HUES48 (cell line): ENCODE results near the gene GSG1L2.

Experiments used
- H3K27ac ChIP-seq: one replicate; pipeline ENCODE4 v1.7.0; 2013; ENCODE audit warnings: low read depth, low read length, inconsistent platforms
- H3K27me3 ChIP-seq: 2 replicates; pipeline ENCODE4 v1.6.1; 2013; ENCODE audit warnings: mild to moderate bottlenecking, low read length; ENCODE audit not compliant: control insufficient read depth, insufficient read depth
- H3K36me3 ChIP-seq: 2 replicates; pipeline ENCODE4 v1.6.1; 2013; ENCODE audit warnings: low read length; ENCODE audit not compliant: control insufficient read depth, insufficient read depth
- H3K4me1 ChIP-seq: 2 replicates; pipeline ENCODE4 v1.6.1; 2013; ENCODE audit warnings: mild to moderate bottlenecking, low read length; ENCODE audit not compliant: control insufficient read depth, insufficient read depth
- H3K4me3 ChIP-seq: 2 replicates; pipeline ENCODE4 v1.5.1; 2013; ENCODE audit warnings: mild to moderate bottlenecking, low read depth, low read length
- H3K9ac ChIP-seq: 2 replicates; pipeline ENCODE4 v1.6.1; 2013; ENCODE audit warnings: mild to moderate bottlenecking, low read depth, low read length, moderate library complexity
- H3K9me3 ChIP-seq: 2 replicates; pipeline ENCODE4 v1.6.1; 2013; ENCODE audit warnings: low read length; ENCODE audit not compliant: control insufficient read depth, insufficient read depth

Gene GSG1L2

DNA sequence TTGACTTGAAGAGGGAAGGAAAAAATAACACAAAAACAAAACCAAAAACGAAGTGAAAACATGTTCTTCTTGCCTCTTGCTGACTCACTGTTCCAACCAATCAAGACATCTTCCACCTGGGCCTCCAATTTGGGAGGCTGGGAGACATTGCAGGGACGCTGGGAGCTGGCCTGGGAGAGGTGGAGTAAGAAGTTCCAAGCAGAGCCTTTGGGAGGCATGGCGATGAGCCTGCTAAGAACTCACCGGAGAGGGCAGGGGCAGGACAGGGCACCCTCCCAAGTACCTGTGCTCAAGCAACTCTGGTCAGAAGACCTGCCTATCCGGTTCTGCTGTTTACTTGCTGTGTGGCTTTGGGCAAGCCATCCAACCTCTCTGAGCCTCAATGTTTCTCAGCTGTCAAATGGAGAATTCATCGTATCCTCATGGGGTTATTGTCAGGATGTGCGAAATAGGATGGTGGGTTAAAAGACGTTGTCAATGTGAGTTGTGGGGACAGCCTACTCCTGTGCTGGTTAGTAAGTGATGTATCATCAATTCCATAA is 3.0 kb upstream of the GSG1L2 start:
- no peaks in the 10 kb centered on the region for H3K9me3 ChIP-seq
- no peak overlapping the region for H3K4me3 ChIP-seq
- no peaks in the 10 kb centered on the region for H3K36me3 ChIP-seq
- H3K27me3 ChIP-seq = no peaks in the 10 kb centered on the region
- H3K27ac ChIP-seq = no peak overlapping the region
- H3K9ac ChIP-seq = no peak overlapping the region
- no peaks in the 10 kb centered on the region for H3K4me1 ChIP-seq

DNA sequence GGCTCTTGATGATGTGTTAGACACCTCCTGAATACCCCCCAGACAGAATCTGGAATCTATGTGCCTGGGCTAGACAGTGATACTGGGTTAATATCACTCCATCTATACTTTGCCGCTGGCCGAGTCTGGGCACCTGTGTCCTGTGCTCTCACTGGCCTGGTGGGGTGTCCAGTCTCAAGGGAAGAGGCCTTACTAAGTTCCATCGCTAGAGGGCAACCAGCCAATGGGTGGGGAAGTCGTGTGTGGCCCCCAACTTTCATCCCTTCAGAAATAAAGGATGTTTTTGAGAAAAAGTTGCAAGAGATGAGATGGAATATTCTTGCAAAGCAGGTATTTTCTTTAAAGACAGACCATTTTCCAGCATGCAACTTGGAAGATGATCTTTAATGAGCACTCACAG is 2.2 kb upstream of the GSG1L2 start:
- Histone ChIP-seq H3K36me3 (no peaks in the 10 kb centered on the region), H3K9me3 (no peaks in the 10 kb centered on the region), H3K4me1 (no peaks in the 10 kb centered on the region), H3K27ac (no peak overlapping the region), H3K4me3 (no peak overlapping the region), H3K9ac (no peak overlapping the region), H3K27me3 (no peaks in the 10 kb centered on the region)

DNA sequence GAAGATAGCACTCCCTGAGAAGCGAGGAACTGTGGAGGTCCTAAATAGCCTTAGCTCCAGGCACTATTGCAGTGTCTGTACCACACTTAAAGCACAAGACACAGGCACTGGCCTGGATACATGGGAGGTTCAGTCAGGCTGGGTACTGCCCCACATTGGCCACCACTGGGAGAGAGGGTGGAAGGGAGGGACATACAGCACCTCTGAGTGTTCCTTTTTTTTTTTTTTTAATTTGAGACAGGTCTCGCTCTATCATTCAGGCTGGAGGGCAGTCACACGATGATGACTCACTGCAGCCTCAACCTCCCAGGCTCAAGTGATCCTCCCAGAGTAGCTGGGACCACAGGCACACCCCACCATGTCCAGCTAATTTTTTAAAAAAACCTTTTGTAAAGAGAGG is 1.4 kb downstream of the GSG1L2 start:
- Histone ChIP-seq H3K9me3 (no peaks in the 10 kb centered on the region), H3K27me3 (no peaks in the 10 kb centered on the region), H3K4me1 (no peaks in the 10 kb centered on the region), H3K9ac (no peak overlapping the region), H3K4me3 (no peak overlapping the region), H3K27ac (no peak overlapping the region), H3K36me3 (no peaks in the 10 kb centered on the region)

DNA sequence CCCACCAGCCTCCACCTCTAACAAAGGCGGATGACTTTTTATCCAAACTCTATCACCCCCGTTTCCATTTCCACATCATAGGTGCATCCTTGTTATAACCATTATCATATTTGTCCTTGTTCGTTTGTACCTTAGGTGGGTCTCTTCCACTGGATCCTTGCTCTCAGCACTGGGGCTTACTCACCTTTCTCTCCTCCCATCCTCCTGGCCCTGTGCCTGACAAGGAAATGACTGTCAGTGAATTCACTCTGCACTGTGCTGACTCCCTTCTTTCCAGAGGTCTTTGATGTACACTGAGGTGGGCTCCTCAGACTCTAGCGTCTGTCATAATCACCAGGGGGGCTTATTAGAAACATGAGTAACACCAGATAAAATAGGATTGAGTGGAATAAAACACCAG is 3.1 kb downstream of the GSG1L2 start:
- H3K27me3 ChIP-seq = no peaks in the 10 kb centered on the region
- no peaks in the 10 kb centered on the region for H3K9me3 ChIP-seq
- no peak overlapping the region for H3K9ac ChIP-seq
- H3K4me3 ChIP-seq = no peak overlapping the region
- no peaks in the 10 kb centered on the region for H3K4me1 ChIP-seq
- no peak overlapping the region for H3K27ac ChIP-seq
- H3K36me3 ChIP-seq = no peaks in the 10 kb centered on the region

DNA sequence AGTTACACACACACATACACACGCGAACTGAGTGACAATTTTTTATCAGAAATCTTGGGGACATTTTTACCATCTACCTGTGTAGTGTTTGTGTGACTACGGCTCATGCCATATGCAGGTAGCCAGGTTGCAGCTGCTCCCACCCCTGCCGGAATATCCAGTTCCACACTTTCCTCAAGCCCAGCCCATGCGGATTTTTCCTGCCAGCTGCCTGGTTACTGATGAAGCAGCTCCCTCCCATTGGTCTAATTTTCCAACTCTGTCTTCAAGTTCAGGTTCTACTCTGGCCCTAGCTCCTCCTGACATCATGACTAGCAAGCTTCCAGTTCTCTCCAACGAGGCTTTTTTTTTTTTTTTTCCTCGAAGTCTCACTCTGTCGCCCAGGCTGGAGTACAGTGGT is 4.8 kb downstream of the GSG1L2 start:
- H3K36me3 ChIP-seq = no peaks in the 10 kb centered on the region
- H3K9me3 ChIP-seq = no peaks in the 10 kb centered on the region

DNA sequence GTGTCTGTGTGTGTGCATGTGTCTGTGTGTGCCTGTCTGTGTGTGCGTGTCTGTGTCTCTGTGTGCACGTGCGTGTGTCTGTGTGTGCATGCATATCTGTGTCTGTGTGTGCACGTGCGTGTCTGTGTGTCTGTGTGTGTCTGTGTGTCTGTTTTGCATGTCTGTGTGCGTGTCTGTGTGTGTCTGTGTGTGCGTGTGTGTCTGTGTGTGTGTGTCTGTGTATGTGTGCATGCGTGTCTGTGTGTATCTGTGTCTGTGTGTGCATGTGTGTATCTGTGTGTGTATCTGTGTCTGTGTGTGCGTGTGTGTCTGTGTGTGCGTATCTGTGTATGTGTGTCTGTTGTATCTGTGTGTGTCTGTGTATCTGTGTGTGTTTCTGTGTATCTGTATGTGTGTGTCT is 5.4 kb downstream of the GSG1L2 start:
- no peak overlapping the region for H3K4me3 ChIP-seq
- no peak overlapping the region for H3K9ac ChIP-seq
- H3K36me3 ChIP-seq = no peaks in the 10 kb centered on the region
- no peaks in the 10 kb centered on the region for H3K27me3 ChIP-seq
- no peak overlapping the region for H3K27ac ChIP-seq
- H3K9me3 ChIP-seq = no peaks in the 10 kb centered on the region
- H3K4me1 ChIP-seq = no peaks in the 10 kb centered on the region

More for the DNA sequence above, 4.8 kb downstream of the GSG1L2 start:
- Histone ChIP-seq H3K27me3 (no peaks in the 10 kb centered on the region), H3K9ac (no peak overlapping the region), H3K27ac (no peak overlapping the region), H3K4me1 (no peaks in the 10 kb centered on the region), H3K4me3 (no peak overlapping the region)

DNA sequence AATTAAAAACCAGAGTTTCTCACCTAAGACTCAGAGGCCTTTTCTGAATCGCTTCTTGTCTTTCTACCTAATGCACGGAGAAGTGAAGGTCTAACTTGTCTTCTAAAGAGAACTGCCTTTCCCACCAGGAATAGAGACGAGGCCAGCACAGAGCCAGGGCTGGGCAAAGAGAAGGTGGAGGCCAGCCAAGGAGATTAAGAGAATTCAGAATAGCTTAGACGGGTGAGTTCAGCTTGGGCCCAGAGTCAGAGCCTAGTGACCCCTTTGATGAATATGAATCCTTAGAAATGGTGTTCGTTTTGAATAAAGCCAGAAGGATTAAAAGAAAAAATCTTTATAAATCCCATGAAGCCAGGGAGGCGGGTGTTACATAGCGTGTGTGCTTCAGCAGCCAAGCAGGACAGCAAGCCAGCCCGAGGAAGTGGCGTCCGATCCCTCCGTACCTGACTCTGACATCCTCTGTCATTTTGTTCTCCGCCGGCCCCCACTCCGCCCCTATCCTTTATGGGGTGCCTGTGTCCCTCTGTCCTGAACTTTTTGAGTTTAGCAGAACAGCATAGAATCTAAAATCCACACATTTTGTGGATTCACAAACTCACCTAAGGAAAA is 7.4 kb downstream of the GSG1L2 start:
- no peaks in the 10 kb centered on the region for H3K4me1 ChIP-seq
- no peaks in the 10 kb centered on the region for H3K9me3 ChIP-seq
- H3K36me3 ChIP-seq = no peaks in the 10 kb centered on the region
- H3K27ac ChIP-seq = no peak overlapping the region
- H3K4me3 ChIP-seq = no peak overlapping the region
- H3K27me3 ChIP-seq = no peaks in the 10 kb centered on the region
- H3K9ac ChIP-seq = no peak overlapping the region

GRCh38 chr17:9813166-9813565 is 8.7 kb downstream of the GSG1L2 start:
- H3K9me3 ChIP-seq = no peaks in the 10 kb centered on the region
- H3K4me1 ChIP-seq = no peaks in the 10 kb centered on the region
- no peaks in the 10 kb centered on the region for H3K27me3 ChIP-seq
- no peak overlapping the region for H3K4me3 ChIP-seq
- no peak overlapping the region for H3K27ac ChIP-seq
- no peak overlapping the region for H3K9ac ChIP-seq
- H3K36me3 ChIP-seq = no peaks in the 10 kb centered on the region

GRCh38 chr17:9811537-9811936 is 10.3 kb downstream of the GSG1L2 start:
- H3K27ac ChIP-seq = no peak overlapping the region
- H3K36me3 ChIP-seq = no peaks in the 10 kb centered on the region

GRCh38 chr17:9811086-9811485 is 10.8 kb downstream of the GSG1L2 start:
- no peaks in the 10 kb centered on the region for H3K27me3 ChIP-seq
- no peak overlapping the region for H3K27ac ChIP-seq
- no peak overlapping the region for H3K4me3 ChIP-seq
- no peak overlapping the region for H3K9ac ChIP-seq
- no peaks in the 10 kb centered on the region for H3K4me1 ChIP-seq
- H3K9me3 ChIP-seq = no peaks in the 10 kb centered on the region
- H3K36me3 ChIP-seq = no peaks in the 10 kb centered on the region

More at GRCh38 chr17:9811537-9811936, 10.3 kb downstream of the GSG1L2 start:
- H3K4me3 ChIP-seq = no peak overlapping the region
- no peaks in the 10 kb centered on the region for H3K9me3 ChIP-seq
- H3K4me1 ChIP-seq = no peaks in the 10 kb centered on the region
- H3K27me3 ChIP-seq = no peaks in the 10 kb centered on the region
- no peak overlapping the region for H3K9ac ChIP-seq

GRCh38 chr17:9810100-9810949 is 11.6 kb downstream of the GSG1L2 start:
- Histone ChIP-seq H3K4me3 (no peak overlapping the region), H3K27me3 (no peaks in the 10 kb centered on the region), H3K9me3 (no peaks in the 10 kb centered on the region), H3K9ac (no peak overlapping the region), H3K27ac (no peak overlapping the region), H3K4me1 (no peaks in the 10 kb centered on the region), H3K36me3 (no peaks in the 10 kb centered on the region)
